ENCODE results near the gene TRIM44.
"Not testable (repeated sequence)": the region's sequence is repeated elsewhere in the genome, so short reads cannot be mapped to it uniquely, and the experiment has no call there.

TRIM44 gene

DNA sequence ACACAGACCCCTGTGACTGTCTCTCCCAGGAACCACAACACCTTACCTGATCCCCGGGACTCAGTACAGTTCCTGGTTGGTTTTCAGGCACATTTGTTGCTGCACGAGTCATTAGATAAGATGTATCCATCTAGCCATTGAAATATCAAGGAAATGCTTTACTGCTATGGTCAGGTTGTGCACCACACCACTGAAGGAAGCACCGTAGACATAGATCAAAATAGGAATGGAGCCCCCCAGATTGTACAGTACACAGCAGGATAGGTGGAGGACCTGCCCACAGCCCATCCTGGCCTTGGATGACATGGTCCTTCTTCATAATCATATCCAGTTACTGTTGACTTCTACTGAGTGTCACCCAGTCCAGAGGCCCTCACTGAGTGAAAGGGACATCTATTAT lies 195.3 kb downstream of the TRIM44 start:
- no peak for TF ChIP-seq ZFX (IDR thresholded peaks at IDR 0.05)
- TF ChIP-seq, protein P1, sequence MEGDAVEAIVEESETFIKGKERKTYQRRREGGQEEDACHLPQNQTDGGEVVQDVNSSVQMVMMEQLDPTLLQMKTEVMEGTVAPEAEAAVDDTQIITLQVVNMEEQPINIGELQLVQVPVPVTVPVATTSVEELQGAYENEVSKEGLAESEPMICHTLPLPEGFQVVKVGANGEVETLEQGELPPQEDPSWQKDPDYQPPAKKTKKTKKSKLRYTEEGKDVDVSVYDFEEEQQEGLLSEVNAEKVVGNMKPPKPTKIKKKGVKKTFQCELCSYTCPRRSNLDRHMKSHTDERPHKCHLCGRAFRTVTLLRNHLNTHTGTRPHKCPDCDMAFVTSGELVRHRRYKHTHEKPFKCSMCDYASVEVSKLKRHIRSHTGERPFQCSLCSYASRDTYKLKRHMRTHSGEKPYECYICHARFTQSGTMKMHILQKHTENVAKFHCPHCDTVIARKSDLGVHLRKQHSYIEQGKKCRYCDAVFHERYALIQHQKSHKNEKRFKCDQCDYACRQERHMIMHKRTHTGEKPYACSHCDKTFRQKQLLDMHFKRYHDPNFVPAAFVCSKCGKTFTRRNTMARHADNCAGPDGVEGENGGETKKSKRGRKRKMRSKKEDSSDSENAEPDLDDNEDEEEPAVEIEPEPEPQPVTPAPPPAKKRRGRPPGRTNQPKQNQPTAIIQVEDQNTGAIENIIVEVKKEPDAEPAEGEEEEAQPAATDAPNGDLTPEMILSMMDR (conservative IDR thresholded peaks at IDR 0.05): no peak
- no peak overlapping the region for H3K27ac ChIP-seq

DNA sequence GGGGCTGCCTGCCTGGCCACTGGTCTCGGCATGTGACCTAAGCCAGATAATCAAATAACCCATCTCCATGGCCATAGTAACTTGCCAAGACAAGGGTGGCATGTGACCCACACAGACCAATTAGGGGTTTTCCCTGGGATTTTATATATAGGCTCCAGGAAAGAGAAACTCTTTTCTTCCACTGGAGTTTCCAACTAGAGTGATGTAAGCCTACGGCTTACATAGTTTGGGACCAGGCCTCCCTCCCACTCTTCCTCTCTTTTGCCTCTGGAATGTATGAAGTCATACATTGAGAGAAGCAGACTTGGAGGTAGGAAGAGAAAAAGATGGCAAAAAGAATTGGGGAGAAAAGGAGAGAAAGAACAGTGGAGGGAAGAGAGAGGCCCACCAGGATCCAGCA lies 196.7 kb downstream of the TRIM44 start:
- TF ChIP-seq, protein P1 (conservative IDR thresholded peaks at IDR 0.05): no peak
- no peak for TF ChIP-seq ZFX (IDR thresholded peaks at IDR 0.05)
- H3K27ac ChIP-seq: no peak overlapping the region

DNA sequence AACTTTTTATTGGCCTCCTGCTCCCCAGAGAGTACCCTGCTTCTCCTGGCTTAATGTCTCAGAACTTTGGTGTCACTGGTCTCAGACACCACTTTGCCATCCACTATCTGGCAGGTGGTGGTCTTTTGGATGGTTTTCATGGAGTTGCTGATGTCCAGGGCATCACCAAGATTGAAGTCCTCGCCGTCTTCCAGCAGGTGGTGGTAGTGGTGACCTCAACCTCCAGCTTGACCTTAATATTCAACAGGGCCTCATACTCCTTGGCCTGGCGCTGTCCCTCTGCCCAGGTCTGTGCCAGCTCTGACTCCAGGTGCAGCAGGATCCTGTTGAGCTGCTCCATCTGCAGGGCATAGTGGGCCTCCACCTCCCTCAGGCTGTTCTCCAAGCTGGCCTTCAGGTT lies 197.6 kb downstream of the TRIM44 start:
- H3K27ac ChIP-seq: not testable (repeated sequence)
- TF ChIP-seq, protein P1 (conservative IDR thresholded peaks at IDR 0.05): 0 out of 2 replicates have a peak, but pooled peaks have one; percentile 6

DNA sequence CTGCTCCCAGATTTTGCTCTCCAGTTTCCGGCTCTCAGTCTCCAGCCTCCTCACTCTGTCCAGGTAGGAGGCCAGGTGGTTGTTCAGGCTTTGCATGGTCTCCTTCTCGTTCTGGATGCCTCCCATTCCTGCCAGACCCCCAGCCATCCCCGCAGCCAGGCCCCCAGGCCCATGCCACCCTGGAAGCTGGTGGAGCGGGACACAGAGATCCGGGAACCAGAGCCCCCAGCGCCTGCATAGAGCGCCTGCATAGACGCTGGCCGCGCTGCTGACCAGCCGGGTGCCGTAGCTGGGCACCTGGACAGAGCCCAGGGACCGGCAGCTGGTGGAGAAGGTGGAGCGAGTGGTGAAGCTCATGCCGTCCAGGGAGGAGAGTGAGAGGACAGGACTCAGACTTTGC lies 198.6 kb downstream of the TRIM44 start:
- H3K27ac ChIP-seq: no peak overlapping the region
- TF ChIP-seq ZFX (IDR thresholded peaks at IDR 0.05): no peak
- TF ChIP-seq, protein P1 (conservative IDR thresholded peaks at IDR 0.05): no peak

DNA sequence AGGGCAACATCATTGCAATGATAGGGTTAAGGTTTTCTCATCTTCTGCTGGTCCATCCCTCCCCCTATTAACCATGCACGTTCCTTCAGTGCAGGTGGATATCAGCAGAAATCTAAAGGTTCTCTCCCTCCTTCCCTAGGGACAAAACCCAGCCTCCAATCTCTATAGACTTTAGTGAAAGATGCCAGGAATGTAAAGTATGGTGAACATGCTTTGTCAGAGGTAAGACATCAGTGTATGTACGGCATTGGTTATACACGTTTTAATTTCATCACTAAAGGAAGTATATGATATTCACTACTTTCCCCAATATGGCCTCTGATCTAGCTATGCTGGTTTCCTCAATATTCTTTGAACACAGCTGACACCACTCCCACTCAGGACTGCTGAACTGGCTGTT lies 200.1 kb downstream of the TRIM44 start:
- no peak for TF ChIP-seq ZFX (IDR thresholded peaks at IDR 0.05)
- TF ChIP-seq, protein P1 (conservative IDR thresholded peaks at IDR 0.05): no peak
- H3K27ac ChIP-seq: no peak overlapping the region

DNA sequence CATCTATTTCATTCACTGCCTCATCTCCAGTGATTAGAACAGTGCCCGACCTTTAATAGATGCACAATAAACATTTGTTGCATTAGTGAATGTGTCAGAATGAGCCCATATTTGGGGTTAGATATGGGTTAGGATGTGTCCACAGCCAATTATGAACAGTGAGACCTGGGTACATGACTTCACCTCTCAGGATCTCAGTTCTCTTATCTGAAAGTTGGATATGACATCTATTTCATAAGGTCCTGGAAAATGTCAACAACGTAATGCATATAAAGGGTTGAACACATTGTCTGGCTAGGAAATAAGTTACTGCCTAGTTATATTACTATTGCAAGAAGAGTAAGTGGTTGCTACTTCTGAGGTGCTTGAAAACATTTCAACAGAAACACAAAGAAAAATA lies 201.6 kb downstream of the TRIM44 start:
- TF ChIP-seq, protein P1 (conservative IDR thresholded peaks at IDR 0.05): no peak
- no peak for TF ChIP-seq ZFX (IDR thresholded peaks at IDR 0.05)
- no peak overlapping the region for H3K27ac ChIP-seq

DNA sequence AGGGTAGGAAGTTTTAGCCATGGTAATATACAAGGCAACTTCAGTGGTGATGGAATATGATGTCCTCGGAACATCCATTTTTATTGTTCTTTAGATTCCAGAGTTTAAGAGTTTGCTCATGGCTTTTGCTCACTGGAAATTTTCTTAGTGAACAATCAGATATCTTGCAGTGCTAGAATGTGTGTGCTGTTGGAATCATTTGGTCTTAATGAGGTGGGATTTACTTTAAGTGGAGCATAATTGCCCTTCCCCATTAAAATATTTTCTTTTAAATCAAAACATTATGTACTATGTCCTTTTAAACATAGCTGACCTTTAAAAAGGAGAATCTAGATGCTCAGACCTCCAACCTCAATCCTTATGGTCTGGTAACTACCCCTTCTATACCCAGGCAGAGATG lies 204.0 kb downstream of the TRIM44 start:
- TF ChIP-seq ZFX (IDR thresholded peaks at IDR 0.05): no peak
- TF ChIP-seq, protein P1 (conservative IDR thresholded peaks at IDR 0.05): no peak
- H3K27ac ChIP-seq: no peak overlapping the region

Measured in C4-2B (cell line).